HG03095 (cell line): Measurements from ENCODE around the gene HNRNPK.
A peak's percentile ranks its signal among the peaks of the same experiment; 100 is the strongest.
"Not testable (repeated sequence)": the region's sequence is repeated elsewhere in the genome, so short reads cannot be mapped to it uniquely, and the experiment has no call there.

Experiments used
- ATAC-seq: cut with Tn5 transposase; IDR thresholded peaks from one replicate; pipeline ENCODE4 v1.9.1; 2021; ENCODE audit warnings: moderate library complexity; ENCODE audit not compliant: unreplicated experiment

Gene HNRNPK

GRCh38 chr9:83978992-83979811 lies 813 bp downstream of the HNRNPK start:
- peak; percentile 22 for ATAC-seq

GRCh38 chr9:83977196-83977595 lies 2.8 kb downstream of the HNRNPK start:
- ATAC-seq, result no peak

GRCh38 chr9:83976372-83976771 lies 3.6 kb downstream of the HNRNPK start:
- ATAC-seq, result no peak

GRCh38 chr9:83975300-83975699 lies 4.7 kb downstream of the HNRNPK start:
- ATAC-seq, result no peak

GRCh38 chr9:83972286-83972685 lies 7.7 kb downstream of the HNRNPK start:
- no peak for ATAC-seq

- ATAC-seq, result no peak
These were observed 8.5 kb downstream of the HNRNPK start for GRCh38 chr9:83971485-83971884.

- no peak for ATAC-seq
These were observed 10.4 kb downstream of the HNRNPK start for GRCh38 chr9:83969602-83970001.

GRCh38 chr9:83967073-83967472 lies 12.9 kb downstream of the HNRNPK start:
- ATAC-seq, result no peak

- ATAC-seq, result no peak
These were observed 13.8 kb downstream of the HNRNPK start for GRCh38 chr9:83966209-83966582.

- ATAC-seq, result no peak
These were observed 14.4 kb downstream of the HNRNPK start for GRCh38 chr9:83965350-83966208.

- no peak for ATAC-seq
These were observed 15.1 kb downstream of the HNRNPK start for GRCh38 chr9:83964973-83965349.

- ATAC-seq, result no peak
These were observed 17.9 kb downstream of the HNRNPK start for GRCh38 chr9:83962165-83962564.

- ATAC-seq, result no peak
These were observed 19.0 kb downstream of the HNRNPK start for GRCh38 chr9:83960991-83961390.

GRCh38 chr9:83959061-83959460 lies 21.0 kb downstream of the HNRNPK start:
- ATAC-seq, result no peak

- ATAC-seq, result no peak
These were observed 22.8 kb downstream of the HNRNPK start for GRCh38 chr9:83957248-83957513.

- ATAC-seq, result peak; percentile 83
These were observed 23.4 kb downstream of the HNRNPK start for GRCh38 chr9:83956436-83957247.

- ATAC-seq, result peak; percentile 54
These were observed 24.0 kb downstream of the HNRNPK start for GRCh38 chr9:83956086-83956435.

GRCh38 chr9:83948096-83948495 lies 31.9 kb downstream of the HNRNPK start:
- not testable (repeated sequence) for ATAC-seq

- no peak for ATAC-seq
These were observed 39.3 kb downstream of the HNRNPK start for GRCh38 chr9:83940590-83941303.

GRCh38 chr9:83937861-83938455 lies 42.1 kb downstream of the HNRNPK start:
- ATAC-seq, result peak; percentile 66

- ATAC-seq, result no peak
These were observed 43.5 kb downstream of the HNRNPK start for GRCh38 chr9:83936523-83936922.
